HG03175 (cell line): ENCODE data around the gene C1QTNF9.
"Not testable (repeated sequence)": the region's sequence is repeated elsewhere in the genome, so short reads cannot be mapped to it uniquely, and the experiment has no call there.

Experiments
- ATAC-seq: cut with Tn5 transposase; IDR thresholded peaks from one replicate; pipeline ENCODE4 v1.9.1; 2021; ENCODE audit warnings: mild to moderate bottlenecking, moderate library complexity; ENCODE audit not compliant: unreplicated experiment

C1QTNF9 gene

DNA sequence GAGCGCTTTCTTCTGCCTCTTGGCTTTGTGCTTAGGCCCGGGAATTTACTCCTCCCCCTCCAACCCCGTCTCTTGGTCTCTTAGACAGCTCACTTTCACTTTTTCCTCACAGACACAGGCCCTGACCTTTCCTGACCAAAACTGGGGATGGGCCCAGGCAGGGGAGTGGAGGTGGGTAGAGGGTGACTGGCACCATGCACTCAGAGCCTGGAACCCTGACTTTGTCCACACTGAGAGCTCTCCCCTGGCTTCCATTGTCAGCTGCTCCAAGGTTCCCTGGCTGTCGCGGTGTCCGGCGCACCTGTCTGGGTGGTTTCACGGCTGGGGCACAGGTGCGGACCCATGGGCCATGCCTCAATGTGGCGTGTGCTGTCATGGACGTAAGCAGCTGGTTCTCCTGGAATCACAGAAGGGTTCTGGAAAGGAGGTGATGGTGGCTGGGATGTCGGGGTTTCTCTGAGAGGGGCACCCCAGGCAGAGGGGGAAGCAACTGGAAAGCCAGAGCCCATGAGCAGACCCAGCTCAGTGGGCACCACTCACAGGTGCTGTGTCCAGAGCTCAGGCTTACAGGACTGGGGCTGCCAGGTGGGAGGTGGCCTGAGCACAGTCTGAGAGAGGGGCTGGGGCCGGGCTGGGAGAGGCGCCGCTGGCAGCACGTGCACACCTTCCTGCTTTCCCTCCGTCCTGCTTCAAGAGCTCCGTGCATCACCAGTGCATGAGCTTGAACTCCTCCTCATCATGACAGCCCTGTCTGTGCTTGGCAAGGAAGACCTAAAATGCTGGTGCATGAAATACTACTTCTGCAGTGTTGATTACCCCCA is 28.0 kb upstream of the C1QTNF9 start:
- ATAC-seq = no peak

DNA sequence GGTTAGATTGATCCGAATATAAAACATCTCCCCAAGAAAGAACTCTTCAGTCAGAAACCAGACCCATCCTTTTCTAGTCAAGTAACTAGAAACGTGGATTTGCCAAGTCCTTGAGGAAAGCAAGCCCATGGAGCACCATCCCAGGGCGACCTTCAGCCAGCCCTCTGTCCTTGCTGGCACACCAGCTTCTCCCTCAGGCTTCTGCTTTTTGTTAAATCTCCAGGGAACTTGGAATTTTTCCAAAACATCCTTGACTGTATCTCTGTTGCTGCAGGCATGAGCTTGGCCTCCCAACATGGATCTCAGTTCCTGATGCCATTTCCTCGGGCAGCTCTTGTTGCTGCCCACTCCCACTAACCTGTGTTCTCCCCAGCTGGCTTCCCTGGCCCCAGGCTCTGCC is 27.1 kb upstream of the C1QTNF9 start:
- no peak for ATAC-seq

DNA sequence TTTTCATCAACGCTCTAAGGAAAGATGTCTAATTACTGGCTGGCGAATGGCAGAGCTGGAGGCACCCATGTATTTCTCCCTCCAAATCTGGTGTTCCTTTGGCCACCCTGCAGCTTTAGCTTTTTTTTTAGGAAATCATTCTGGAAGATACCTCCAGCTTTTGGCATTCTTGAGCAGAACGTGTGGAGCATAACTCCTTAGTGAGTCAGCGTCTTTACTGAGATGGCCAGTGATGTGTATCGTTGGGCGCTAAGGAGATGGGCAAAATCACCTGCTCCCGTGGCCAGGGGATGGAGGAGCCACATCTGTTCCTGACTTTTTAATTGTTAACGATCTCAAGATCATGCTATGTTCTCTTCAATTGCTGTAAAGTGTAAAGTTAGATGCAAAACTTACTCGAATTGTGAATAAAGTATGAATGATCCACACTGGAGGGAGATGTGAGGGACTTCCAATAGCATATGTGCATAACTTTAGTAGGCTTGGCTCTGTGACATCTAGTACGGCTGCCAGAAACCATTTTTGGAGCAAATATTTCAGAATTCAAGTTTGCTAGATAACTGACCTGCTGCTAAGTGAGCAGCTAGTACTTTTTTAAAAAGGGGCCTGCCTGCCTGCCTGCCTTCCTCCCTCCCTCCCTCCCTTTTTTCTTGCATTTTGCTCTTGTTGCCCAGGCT is 24.4 kb upstream of the C1QTNF9 start:
- no peak for ATAC-seq

DNA sequence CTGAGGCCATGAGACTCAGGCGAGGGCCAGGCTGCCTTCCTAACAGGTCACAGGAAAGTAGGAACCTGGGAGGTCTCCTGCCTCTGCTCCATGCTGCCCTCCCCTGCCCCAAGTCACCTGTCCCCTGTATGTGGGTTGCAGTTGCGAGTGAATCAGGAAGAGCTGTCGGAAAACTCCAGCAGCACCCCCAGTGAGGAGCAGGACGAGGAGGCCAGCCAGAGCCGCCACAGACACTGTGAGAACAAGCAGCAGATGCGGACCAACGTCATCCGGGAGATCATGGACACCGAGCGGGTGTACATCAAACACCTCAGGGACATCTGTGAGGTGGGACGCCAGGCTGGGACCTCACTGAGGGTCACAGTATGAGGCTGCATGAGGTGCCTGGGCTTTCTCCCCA is 22.8 kb upstream of the C1QTNF9 start:
- no peak for ATAC-seq

DNA sequence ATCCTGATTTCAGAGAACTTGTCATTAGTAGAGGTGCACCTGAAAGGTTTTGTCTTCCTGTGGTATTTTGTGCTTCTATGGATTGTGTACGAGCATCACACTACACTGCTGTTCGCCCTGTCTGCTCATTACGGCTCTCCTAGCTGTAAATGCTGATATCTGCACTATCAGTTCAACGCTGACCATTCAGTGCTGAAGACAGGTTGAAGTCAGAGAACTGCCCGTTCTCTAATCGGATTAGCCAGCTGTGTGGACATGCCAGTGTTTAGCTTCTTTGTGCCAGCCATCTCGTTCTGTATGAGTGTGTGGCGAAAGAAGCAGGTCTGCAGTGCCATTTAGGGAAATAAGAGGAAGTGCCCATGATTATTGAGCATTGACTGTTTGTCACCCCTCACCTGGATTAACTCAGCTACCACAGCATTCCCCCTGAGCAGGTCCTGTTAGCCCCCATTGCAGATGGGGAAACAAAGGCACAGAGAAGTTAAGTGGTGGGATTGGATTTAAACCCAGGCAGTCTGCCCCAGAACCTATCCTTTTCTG is 21.6 kb upstream of the C1QTNF9 start:
- ATAC-seq = no peak

DNA sequence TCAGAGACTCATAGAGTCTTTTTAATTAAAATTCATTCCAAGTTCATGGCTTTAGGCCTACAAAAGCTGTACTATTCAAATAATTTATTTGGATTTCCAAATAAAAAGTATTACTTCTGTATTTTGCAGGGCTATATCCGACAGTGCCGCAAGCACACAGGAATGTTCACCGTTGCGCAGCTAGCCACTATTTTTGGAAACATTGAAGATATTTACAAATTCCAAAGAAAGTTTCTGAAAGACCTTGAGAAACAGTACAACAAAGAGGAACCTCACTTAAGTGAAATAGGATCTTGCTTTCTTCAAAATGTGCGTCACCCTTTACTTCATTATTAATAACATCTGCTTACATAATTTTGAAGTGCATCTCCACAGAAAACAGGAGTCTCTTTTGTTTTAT is 20.5 kb upstream of the C1QTNF9 start:
- no peak for ATAC-seq

DNA sequence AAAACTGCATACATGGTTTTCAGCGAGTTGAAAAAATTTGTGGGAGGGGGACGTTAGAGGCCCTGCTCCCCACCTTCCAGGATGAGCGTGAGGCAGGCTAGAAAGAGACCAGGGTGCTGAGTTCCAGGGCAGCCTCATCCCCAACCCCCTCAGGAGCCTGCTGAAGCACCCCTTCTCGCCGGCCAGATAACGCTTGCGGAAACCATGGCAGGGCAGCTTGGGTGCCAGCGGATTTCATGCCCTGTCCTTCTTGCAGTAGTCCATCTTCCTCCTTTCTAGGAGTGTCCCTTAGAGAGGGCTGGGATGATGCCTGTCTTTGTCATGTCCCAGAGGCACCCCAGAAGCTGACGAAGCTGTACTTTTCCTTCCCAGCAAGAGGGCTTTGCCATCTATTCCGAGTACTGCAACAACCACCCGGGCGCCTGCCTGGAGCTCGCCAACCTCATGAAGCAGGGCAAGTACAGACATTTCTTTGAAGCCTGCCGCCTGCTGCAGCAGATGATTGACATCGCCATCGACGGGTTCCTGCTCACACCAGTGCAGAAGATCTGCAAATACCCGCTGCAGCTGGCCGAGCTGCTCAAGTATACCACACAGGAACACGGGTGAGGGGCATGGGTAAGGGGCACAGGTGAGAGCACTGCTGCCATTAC is 19.0 kb upstream of the C1QTNF9 start:
- ATAC-seq = no peak

DNA sequence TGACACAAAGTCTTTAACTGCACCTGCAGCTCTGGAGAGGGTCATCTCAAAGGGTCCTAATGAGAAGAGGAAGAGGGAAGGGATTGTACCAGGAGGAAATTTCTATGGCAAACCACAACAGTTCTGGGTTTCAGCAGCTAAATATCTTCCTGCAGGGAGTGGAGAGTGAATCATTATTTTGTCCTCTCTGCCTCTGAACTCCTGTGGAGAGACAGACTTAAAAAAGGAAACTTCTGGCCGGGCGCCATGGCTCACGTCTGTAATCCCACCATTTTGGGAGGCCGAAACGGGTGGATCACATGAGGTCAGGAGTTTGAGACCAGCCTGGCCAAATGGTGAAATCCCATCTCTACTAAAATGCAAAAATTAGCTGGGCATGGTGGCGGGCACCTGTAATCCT is 16.9 kb upstream of the C1QTNF9 start:
- ATAC-seq = no peak

DNA sequence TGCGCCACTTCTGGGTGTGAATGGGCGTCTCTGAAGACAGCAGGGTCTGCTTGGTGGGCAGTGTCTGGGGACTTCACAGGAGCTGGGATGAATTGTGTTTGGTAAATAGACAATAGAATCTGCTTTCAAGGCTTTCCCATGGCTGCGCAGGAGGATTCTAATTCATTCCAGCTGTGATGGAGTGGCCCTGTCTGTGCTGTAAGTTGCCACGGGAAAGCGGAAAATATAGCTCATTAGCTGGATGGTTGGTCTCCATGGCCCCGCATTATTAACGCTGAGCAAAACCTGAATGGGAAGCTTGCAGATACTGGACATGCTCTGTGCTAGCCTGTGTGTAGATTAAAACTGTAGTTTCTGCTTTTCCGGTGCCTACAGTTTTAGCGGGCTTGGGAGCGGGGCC is 15.6 kb upstream of the C1QTNF9 start:
- no peak for ATAC-seq

DNA sequence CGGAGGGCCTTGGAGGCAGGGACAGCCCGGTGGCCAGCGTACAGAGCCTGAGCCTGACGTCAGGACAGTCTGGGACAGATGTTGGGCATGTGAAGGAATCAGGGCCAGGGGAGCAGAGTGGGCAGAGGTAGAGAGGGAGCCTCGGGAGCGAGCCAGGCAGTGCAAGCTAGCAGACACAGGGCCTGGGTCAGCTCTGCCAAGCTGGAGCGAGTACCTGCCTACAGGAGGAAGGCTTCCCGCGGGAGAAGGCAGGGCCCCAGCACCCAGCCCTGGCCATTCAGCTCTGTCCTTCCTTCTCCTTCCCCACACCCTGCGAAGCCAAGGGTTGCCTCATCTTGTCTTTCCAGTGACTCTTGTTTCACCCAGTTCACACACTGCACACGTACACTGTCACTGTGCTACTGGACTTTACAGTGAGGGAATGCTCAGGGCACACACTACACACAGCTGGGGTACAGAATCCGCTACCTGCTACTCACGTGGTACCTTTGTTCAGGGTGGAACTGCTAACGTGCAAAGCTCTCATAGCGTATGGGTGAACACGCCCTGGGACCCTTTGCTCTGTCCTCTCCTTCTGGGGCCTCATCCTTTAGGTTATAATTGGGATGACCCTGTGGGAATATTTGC is 9.8 kb upstream of the C1QTNF9 start:
- ATAC-seq = no peak

DNA sequence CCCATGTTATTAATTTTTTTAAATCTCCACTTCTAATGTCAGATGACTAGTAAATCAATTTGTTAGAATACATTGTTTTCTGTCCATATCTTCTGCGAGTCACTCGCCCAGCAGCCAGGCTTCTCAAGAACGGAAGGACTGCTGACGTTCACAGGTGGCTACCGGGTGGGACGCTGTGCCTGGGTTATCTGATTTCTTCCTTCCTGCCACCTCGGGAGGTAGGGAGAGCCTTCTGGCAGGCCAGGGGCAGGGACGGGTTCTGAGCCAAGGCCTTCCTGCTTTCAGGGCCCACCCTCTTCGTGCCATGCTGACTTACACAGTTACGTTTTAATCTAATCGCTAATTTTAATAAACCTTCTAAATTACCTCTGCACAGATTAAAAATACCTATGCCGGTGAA is 7.9 kb upstream of the C1QTNF9 start:
- no peak for ATAC-seq

DNA sequence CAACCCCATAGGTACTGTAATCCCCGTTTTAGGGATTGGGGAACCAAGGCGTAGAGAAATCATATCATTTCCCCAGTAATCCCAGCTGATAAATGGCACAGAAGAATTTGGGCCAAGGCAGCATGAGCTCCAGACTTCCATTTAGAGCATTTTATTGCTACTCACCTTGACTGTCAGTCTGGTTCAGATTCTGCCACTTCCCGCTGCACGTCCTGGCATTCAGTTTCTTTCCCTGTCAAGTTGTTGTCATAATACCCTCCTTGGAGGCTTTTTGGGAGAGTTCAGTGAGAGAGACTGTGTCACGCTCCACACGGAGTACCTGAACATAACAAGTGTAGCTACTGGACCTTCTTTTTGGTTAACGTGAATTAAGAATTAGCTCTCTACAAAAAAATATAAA is 7.5 kb upstream of the C1QTNF9 start:
- ATAC-seq = no peak

DNA sequence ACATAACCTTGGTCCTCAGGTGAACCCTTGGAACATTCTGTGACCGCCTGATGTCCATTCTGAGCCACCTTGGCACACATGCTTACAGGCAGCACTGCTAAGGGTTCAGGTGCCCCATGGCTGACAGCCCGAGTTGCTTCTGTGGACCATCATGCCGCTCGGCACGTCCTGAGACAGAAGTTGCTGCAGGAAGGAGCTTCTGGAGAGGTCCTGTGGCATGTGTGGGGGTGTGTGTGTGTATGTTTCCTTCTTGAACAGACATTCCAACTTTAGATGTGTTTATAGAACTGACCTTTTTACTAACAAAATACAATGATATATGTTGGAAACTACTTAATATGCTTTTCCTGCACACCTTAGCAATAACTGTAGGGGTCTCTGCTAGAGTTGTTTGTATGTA is 4.8 kb upstream of the C1QTNF9 start:
- no peak for ATAC-seq

DNA sequence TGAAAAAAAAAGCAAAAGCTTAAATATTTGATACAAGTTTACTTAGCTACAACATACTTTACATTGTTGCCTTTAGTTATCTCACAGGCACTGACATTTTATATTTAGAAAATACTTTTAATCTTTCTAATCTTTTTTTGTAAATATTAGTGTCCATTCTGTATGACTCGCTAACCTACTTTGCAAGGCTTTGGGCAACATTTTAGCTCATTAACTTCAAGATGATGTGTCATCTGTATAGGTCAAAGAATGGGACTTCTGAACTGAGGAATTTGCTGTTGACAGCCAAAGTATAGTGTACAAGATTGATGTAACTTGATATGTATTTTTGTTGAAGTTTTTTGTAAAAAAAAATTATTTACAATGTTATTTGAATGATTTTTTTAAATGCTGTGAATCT is 2.7 kb upstream of the C1QTNF9 start:
- no peak for ATAC-seq

DNA sequence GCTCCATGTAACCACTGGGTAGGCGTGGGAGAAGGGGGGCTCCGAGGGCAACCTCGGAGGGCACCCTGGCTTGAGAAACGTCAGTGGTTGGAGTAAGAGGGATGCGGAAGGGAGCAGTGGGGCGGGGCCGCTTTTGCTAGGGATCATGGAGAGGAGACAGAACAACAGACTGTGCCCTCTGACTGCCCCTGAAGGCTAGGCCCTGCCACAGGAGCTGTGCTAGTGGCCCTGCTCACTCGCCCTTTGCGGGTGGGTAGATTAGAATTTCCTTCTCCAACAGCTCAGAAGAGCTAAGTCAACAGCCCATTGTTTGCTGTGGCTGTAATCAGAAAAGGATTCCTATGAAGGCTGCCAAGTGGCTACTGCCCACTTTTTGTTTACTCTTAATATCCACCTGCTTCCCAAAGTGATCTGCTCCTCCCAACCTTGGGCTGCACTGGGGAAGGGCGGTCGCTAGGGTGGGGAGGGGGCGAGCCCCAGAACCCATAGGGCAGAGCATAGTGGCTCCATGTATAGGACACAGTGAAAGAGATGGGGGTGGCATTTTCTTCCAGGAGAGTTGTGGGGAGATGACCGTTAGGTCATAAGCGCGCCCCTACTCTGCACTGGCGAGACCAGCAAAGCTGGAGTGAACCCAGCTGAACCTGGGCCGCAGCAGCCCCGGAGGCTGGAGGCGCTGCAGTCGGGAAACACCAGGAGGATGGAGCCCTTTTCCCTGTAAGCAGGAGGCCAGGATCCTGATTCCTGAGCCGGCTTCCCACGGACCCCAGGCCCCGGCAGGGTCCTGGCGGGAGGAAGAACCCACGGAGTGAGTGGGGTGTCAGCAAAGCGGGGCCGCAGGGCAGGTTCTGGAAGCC is 1.9 kb upstream of the C1QTNF9 start:
- ATAC-seq = no peak

DNA sequence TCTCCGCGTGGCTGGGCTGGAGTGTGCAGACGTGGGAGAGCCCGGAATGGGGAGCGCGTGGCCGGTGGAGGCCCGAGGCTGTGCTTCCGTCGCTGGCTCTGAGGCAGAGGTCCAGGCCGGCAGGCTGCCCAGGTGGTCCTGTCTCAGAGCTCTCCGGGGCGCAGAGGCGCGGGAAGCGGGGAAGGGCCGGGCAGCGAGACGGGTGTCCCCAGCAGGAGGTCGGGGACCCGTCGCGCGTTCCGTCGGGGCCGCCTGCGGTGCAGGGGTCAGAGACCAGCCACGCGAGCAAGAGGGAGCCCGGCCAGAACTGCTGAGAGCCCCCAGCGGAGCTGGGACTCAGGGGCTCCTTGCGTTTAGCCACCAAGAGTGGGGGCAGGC is 1.3 kb upstream of the C1QTNF9 start:
- ATAC-seq = no peak

DNA sequence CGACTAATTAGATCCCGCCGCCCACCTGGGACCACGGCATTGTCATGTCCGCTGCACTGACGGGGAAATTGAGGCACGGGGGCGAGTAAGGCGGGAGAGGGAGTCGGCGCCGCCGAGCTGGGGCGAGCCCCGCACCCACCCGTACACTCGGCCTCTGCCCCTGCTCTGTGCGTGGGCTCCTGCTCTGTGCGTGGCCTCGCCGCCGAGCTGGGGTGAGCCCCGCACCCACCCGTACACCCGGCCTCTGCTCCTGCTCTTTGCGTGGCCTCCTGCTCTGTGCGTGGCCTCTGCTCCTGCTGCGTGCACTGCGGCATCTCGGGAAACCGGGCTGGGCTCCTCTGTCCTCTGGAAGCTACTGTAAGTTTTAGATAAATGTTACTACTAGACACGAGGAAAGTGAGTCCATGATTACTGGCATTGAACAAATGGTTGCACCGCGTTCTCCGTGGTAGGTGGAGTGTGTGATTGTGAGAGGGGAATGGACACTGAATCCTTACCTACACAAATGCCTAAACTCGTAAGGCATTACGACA is 826 bp upstream of the C1QTNF9 start:
- no peak for ATAC-seq

DNA sequence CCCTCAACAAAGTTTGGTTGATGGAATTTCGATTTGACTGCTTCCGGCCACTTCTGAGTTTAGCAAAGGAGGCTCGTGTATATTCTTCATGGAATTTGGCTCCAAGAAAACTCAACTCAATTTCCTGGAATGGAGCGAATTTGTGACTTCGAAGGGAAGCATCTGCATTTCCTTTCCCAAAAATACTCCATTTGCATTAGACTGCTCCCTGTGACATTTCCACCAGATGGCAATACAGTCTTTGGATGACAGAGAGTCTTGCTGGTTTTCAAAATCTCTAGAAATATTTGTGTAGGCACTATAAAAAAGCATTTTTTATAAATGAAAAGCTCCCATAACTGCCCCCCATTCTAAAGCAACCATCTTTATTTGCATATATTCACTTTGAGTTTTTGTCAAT is 4.1 kb downstream of the C1QTNF9 start:
- ATAC-seq = no peak

DNA sequence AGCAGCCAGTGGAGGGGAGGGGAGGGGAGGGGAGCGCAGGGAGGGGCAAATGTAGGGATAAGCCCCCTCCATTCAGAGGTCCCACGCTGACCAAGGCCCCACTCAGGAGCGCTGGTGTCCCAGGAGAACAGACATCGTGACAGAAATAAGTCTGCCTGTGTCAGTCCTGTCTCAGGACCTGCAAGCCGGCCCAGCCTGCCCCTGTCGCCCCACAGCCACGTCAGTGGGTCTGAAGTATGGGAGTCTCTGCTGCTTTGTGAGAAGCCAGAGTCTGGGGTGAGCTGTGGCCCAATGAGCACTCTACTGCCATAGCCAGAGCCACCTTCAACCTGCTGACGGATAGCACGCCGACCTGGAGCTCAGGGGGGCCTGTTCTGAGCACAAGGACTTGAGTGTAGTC is 8.5 kb downstream of the C1QTNF9 start:
- ATAC-seq = not testable (repeated sequence)

DNA sequence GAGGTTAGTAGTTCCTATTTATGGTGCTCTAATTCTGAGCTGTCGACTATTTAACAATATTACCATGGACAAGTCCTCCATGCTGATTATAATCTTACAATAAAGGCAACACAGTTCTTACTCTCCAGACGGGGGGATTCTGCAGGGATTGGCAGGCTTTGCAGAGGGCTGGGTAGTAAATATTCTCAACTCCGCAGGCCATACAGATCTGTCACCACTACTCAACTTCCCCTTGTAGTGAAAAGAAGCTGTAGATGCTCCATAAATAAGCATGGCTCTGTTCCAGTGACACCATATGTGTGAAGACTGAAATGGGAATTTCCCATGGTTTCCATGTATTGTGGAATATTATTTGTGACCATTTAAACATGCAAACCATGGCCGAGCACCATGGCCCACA is 9.5 kb downstream of the C1QTNF9 start:
- not testable (repeated sequence) for ATAC-seq
